Transverse colon (tissue), 4 donors: ENCODE measurements around the gene BLCAP. TPM values are rescaled to one million over a fixed set of nuclear protein-coding genes. Genes with fewer than 3 reads are reported as not detected.

Source experiments
- DNase-seq: peaks from one replicate; pipeline ENCODE4 v3.0.0-alpha.2; 2019
- H3K27ac ChIP-seq, 4 donors: fragments of 200-600 bp; sonication (generic); 2 replicates each; pipeline ENCODE4 v1.5.1; 2016 to 2018; ENCODE audit warnings: inconsistent platforms in 4 of 4
- H3K27me3 ChIP-seq: fragments of 200-600 bp; sonication (generic); 2 replicates; pipeline ENCODE4 v1.5.1; 2017; ENCODE audit warnings: inconsistent platforms
- H3K36me3 ChIP-seq, 4 donors: fragments of 200-600 bp; sonication (generic); 2 replicates each; pipeline ENCODE4 v1.5.1; 2017 to 2019; ENCODE audit warnings: inconsistent platforms in 4 of 4
- H3K4me1 ChIP-seq, 4 donors: fragments of 200-600 bp; sonication (generic); 2 replicates each; pipeline ENCODE4 v1.5.1; 2017 to 2020; ENCODE audit warnings: inconsistent platforms in 4 of 4
- H3K4me3 ChIP-seq, 4 donors: fragments of 200-600 bp; sonication (generic); 1 replicate in 1 of 4; 2 replicates in 3 of 4; pipeline versions ENCODE4 v1.5.1 to v1.6.1; 2017 to 2019; ENCODE audit warnings: inconsistent platforms in 4 of 4
- H3K9me3 ChIP-seq, 2 donors: fragments of 200-600 bp; sonication (generic); 2 replicates each; pipeline ENCODE4 v1.5.1; 2017 to 2019; ENCODE audit warnings: inconsistent platforms in 2 of 2
- CTCF ChIP-seq, 5 experiments: fragments of 200-600 bp in 3 of 5; fragments of 450-650 bp in 2 of 5; sonication (generic) in 3 of 5; IDR thresholded peaks; 1 replicate in 2 of 5; 2 replicates in 3 of 5; pipeline ENCODE4 v1.5.1; 2016 to 2017; ENCODE audit warnings: antibody characterized with exemption in 5 of 5, inconsistent platforms in 3 of 5, mild to moderate bottlenecking in 2 of 5, moderate library complexity in 1 of 5
- EP300 ChIP-seq: sonication (generic); formaldehyde crosslinking; IDR thresholded peaks from one replicate; pipeline ENCODE4 v1.6.1; 2017; ENCODE audit warnings: antibody characterized with exemption, low read depth
- POLR2A ChIP-seq: fragments of 450-650 bp; IDR thresholded peaks from one replicate; pipeline ENCODE4 v1.6.1; 2016; ENCODE audit warnings: antibody characterized with exemption, mild to moderate bottlenecking, moderate library complexity
- POLR2AphosphoS5 ChIP-seq, 3 donors: sonication (generic); formaldehyde crosslinking; IDR thresholded peaks; one replicate each; pipeline ENCODE4 v1.6.1; 2016; ENCODE audit warnings: antibody characterized with exemption in 3 of 3
- WGBS, 2 donors: methylation state at CpG; one replicate each; pipeline ENCODE4 v1.1.5; 2018; ENCODE audit warnings: low coverage in 1 of 2; 5-methylcytosine and 5-hydroxymethylcytosine counted together
- in situ Hi-C, 4 donors: fragments of 200-750 bp; cut with MboI; loops; one replicate each; pipeline versions ENCODE4 v1.15.0 to v1.15.1; 2017; ENCODE audit warnings: low sequenced_read_pairs in 3 of 4, low pct_ligation_motif_present in 1 of 4, low pct_unique_long_range_greater_than_20kb in 1 of 4
- intact Hi-C: fragments of 100-400 bp; cut with DNase I; formaldehyde crosslinking; loops from one replicate; pipeline ENCODE4 v1.15.1; 2023; ENCODE audit warnings: low total_unique reads
- total RNA-seq, 4 donors: library from RNA; depleted of rRNA; stranded (reverse); fragments of >200 nt; gene quantifications; one replicate each; pipeline ENCODE4 v1.1.0, GENCODE V29; 2016

BLCAP gene
- total RNA-seq, 4 donors from 2014 or later: 80.8 to 283 (median 117) TPM

GRCh38 chr20:37506152-37506725 is 21.4 kb downstream of the BLCAP start:
- in situ Hi-C loops (no loop called here), intact Hi-C loops (no loop called here)
- Histone ChIP-seq H3K4me1 (no peaks in the 10 kb centered on the region), H3K27me3 (no peaks in the 10 kb centered on the region), H3K9me3 (no peaks in the 10 kb centered on the region), H3K27ac (no peak overlapping the region), H3K4me3 (no peak overlapping the region), H3K36me3 (no peaks in the 10 kb centered on the region)
- no peak for TF ChIP-seq CTCF (IDR thresholded peaks at IDR 0.05)
- TF ChIP-seq POLR2AphosphoS5 (IDR thresholded peaks at IDR 0.05): no peak
- TF ChIP-seq POLR2A: no peak
- no peak for TF ChIP-seq EP300
- no peak for DNase-seq
- WGBS, 2 donors: 81 to 91% methylated on average over 4 of the region's 4 CpGs

- DNase-seq: no peak
- no peaks in the 10 kb centered on the region for H3K27me3 ChIP-seq
- intact Hi-C loops: no loop called here
- no peak overlapping the region for H3K27ac ChIP-seq
- no peaks in the 10 kb centered on the region for H3K4me1 ChIP-seq
- H3K36me3 ChIP-seq: no peaks in the 10 kb centered on the region
- H3K4me3 ChIP-seq: no peak overlapping the region
- in situ Hi-C loops: no loop called here
- WGBS, 2 donors: 85 to 100% methylated on average over 1 to 7 of the region's 7 CpGs
- no peaks in the 10 kb centered on the region for H3K9me3 ChIP-seq
- no peak for TF ChIP-seq EP300
- no peak for TF ChIP-seq POLR2AphosphoS5 (IDR thresholded peaks at IDR 0.05)
- TF ChIP-seq CTCF (IDR thresholded peaks at IDR 0.05): no peak
- TF ChIP-seq POLR2A: no peak
Observed at GRCh38 chr20:37505263-37506151, 22.2 kb downstream of the BLCAP start.

- intact Hi-C loops: no loop called here
- Histone ChIP-seq H3K4me1 (no peaks in the 10 kb centered on the region), H3K36me3 (no peaks in the 10 kb centered on the region), H3K27ac (no peak overlapping the region), H3K27me3 (no peaks in the 10 kb centered on the region), H3K9me3 (no peaks in the 10 kb centered on the region), H3K4me3 (no peak overlapping the region)
- no peak for DNase-seq
- 54 to 70% methylated on average over 2 to 3 of the region's 3 CpGs for WGBS, 2 donors
- in situ Hi-C loops: no loop called here
- TF ChIP-seq CTCF (IDR thresholded peaks at IDR 0.05) (no peak), POLR2A (no peak), POLR2AphosphoS5 (IDR thresholded peaks at IDR 0.05) (no peak), EP300 (no peak)
Observed at GRCh38 chr20:37504404-37505096, 23.1 kb downstream of the BLCAP start.

DNA sequence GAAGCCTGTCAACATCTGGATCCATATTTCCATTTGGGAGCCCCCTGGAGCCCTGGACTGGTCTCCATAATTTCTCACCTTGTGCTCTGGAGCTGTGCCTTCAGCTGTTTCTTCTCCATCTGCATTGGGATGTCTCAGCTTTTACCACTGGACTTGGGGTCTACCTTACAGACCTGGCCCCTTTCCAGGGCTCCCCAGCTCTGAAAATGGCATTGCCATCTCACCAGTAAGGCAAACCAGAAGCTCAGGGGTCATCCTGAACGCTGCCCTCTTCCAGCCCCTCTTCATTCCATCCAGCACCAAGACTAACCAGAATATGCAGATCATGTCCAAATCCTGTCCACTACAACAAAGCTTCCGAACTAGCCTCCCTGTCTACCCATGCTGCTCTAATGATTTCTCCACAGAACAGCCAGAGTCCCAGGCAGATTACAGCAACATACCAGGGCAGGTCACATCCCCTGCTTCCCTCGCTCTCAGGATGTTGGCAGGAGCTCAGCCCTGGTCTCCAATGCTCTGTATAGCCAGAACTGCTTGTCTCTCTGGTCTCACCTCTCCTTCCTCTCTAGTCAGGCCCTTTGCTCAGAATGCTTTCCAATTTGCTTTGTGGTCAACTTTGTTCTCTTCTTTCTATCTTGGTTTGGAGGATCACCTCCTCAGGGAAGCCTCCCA is 24.3 kb downstream of the BLCAP start:
- DNase-seq: no peak
- in situ Hi-C loops: no loop called here
- WGBS, 2 donors: 86 to 96% methylated on average over 1 to 3 of the region's 3 CpGs

More for the DNA sequence above, 24.3 kb downstream of the BLCAP start:
- TF ChIP-seq POLR2AphosphoS5 (IDR thresholded peaks at IDR 0.05): no peak
- no peak for TF ChIP-seq CTCF (IDR thresholded peaks at IDR 0.05)
- TF ChIP-seq EP300: no peak
- no peaks in the 10 kb centered on the region for H3K27me3 ChIP-seq
- no peaks in the 10 kb centered on the region for H3K36me3 ChIP-seq
- H3K9me3 ChIP-seq: no peaks in the 10 kb centered on the region
- H3K4me1 ChIP-seq: no peaks in the 10 kb centered on the region
- intact Hi-C loops: no loop called here
- H3K27ac ChIP-seq: no peak overlapping the region
- H3K4me3 ChIP-seq: no peak overlapping the region
